Smooth muscle cell of the brain vasculature (primary cell): ENCODE data around the gene DRAXIN.

Experiments used
- DNase-seq: peaks from one replicate; pipeline ENCODE4 v3.0.0-alpha.2; 2012; ENCODE audit warnings: low read depth, low spot score

DRAXIN gene

DNA sequence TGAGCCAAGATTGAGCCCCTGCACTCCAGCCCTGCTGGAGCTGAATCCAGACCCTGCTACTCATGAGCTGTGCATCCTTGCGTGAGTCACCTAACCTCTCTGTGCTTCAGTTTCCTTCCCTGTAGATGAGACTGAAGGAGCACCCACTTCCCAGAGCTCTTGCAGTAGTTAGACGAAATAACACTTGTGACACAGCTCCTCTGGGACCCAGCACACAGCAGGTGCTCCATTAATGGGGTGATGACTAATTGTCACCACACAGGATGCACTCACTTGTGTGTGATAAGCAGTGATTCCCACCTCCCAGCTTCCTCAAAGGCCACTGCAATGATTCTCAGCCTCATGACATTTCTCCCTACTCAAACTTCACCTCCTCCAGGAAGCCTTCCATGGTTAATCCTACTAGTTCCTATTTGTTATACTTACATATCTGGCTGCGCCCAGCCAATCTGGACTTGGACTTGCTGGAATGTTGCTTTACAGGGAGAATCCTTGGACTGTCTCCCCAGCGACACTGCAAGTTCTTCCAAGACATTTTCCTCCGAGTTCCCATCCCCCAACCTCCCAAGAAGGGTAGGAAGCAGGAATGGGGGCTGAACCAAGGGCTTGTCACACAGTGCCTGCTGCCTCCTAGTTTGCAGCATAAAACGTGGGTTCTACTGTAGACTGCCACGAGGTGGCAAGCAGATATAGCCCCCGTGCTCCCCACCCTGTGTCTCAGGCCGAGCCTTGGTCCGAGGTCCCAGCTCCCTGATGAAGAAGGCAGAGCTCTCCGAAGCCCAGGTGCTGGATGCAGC is 17.2 kb downstream of the DRAXIN start:
- no peak for DNase-seq

DNA sequence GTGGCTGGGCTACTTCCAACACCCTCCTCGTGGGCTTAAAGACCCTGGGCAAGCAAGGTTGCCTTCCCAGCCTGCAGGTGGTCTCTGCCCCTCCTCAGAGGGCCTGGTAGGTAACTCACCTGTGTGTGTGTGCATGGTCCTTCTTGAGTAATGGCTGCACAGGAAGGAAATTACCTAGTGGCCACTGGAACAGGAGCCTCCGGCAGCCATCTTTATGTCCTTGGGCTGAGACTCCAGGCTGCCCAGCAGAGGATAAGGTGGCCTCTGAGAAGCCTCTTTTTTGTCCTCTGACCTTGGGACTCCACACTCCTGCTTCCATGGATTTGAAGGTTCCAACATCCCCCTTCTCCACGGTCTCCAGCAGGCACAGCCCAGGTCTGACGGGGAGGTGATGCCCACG is 20.0 kb downstream of the DRAXIN start:
- no peak for DNase-seq

DNA sequence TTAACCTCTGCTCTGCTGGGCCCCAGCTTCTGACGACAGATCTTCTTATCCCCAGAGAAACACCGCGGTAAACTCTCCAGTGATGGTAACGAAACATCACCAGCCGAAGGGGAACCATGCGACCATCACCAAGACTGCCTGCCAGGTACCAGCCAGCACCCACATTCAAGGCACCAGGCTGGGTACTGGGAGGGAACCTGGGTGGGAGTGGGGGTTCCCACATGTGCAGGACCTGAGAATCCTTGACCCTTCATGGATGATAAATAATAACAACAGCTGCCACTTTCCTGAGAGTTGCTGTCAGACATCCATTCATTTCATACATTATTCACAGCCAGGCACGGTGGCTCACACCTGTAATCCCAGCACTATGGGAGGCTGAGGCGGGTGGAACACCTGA is 20.8 kb downstream of the DRAXIN start:
- DNase-seq, result no peak

DNA sequence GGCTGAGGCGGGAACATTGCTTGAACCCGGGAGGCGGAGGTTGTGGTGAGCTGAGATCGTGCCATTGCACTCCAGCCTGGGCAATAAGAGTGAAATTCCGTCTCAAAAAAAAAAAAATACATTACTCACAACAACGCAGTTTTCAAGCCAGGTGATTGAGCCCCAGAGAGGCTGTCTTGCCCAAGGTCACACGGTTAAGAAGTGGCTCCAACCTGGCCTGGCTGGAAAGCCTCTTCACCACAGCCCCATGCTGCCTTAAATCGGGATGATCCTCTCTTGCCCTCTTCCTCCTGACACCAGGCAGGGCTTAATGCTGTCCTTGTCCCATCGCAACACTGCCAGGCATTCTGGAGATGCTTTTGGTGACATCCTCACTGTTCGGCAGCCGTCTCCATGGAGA is 21.6 kb downstream of the DRAXIN start:
- no peak for DNase-seq

DNA sequence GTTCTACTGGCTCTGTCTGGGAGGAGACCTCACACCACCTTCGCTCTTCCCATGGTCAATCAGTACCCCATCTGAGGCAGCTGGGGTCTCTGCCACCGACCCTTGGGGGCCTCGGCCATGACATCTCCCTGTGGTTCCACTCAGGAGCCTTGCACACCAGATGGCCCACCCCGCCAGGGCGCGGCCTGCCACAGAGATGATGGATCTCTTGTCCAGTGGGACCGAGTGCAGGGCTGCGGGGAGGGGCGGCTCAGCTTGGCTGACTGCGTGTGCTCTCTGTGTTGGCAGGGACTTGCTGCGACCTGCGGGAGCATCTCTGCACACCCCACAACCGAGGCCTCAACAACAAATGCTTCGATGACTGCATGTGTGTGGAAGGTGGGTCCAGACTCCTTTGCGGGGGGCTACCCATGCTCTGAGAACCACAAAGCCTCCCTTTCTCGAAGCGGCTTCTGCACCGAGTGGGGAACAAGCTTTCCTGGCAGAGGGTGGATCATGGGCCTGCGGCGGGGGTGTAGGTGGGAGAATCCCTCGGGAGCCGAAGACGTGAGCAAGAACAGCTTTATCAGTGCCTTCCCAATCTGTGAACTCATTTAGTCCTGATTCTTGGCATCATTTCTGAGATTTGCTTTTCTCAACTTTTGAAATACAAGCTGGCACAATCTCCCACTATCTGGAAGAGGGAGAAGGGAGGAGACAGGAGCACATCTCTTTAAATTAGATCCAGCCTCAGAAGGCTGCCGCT is 23.5 kb downstream of the DRAXIN start:
- DNase-seq, result no peak

DNA sequence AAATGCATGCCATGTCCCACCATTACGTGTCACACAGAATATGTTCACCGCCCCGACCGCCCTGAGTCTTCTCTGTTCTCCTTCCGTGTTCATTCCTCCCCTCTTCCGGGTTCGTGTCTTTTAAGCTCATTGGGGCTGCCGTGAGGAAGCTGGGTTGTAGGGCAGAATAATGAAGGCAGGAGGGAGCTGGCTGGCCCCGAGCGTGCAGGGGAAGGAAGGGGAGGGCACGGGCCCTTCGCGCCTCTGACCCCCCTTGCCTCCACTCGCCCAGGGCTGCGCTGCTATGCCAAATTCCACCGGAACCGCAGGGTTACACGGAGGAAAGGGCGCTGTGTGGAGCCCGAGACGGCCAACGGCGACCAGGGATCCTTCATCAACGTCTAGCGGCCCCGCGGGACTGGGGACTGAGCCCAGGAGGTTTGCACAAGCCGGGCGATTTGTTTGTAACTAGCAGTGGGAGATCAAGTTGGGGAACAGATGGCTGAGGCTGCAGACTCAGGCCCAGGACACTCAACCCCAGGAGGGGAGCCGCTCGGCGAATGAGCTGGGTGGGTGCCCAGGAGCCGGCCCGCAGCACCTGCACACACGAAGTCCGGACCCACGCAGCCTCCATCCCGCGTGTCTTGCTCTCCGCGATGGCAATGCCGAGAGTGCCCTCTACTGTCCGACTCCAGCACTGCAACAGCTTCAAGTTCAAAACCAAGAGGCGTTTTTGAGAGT is 28.0 kb downstream of the DRAXIN start:
- peak; percentile 32 for DNase-seq

DNA sequence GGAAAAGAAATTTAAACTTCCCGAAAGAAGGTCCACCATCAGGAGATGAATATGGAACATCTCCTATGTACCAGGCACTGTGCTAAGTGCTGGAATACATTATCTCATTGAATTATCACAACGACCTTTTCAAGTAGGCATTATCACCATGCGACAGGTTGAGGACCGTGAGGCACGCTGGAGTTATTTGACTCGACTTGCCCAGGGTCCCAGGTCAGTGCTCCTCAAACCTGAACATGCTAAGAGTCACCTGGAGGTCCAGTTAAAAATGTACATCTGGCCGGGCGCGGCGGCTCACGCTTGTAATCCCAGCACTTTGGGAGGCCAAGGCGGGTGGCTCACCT is 28.5 kb downstream of the DRAXIN start:
- DNase-seq, result no peak

DNA sequence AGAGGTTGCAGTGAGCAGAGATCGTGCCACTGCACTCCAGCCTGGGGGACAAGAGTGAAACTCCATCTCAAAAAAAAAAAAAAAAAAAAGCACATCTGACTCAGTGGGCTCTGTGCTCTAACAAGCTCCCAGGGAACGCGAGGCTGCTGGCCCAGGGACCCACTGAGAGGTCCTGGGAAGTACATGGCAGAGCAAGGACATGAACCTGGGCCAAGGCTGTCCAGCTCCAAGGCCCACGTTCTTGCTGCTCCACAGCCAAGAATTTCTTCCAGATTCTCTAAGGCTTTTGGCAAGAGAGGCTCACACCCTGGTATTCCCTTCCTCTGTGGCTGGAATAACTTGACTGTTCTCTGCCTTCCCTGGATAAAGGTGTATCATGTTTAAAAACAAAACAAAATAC is 29.0 kb downstream of the DRAXIN start:
- no peak for DNase-seq

DNA sequence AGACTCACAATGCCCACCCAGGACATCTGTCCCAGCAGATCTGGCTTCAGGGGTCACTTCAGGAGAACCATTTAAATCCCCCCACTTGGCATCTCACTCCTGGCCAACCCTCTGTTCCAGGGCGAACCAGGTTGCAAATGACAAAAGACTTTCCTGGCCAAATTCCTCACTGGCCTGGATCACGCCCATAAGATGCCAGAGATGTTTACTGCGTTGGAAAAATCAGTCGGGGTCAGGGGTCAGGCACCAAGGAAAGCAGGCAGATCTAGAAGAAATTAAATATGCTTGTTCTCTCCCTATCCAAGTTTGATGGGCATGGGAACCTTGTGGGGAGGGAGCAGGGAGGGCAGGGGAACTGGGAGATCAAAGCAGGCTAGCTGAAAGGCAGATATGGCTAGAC is 29.8 kb downstream of the DRAXIN start:
- no peak for DNase-seq

DNA sequence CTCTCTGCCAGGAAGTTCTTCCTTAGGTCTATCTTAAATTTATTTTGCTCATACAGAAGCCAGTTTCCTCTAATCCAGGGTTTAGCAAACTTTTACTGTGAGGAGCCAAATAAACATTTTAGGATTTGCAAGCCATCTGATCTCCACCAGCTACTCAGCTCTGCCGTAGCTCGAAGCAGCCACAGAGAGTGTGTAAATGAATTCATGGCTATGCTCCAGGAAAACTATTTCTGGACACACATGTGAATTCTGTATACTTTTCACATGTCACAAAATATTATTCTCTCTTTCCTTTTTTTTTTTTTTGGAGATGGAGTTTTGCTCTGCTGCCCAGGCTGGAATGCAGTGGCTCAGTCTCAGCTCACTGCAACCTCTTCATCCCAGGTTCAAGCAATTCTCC is 31.0 kb downstream of the DRAXIN start:
- no peak for DNase-seq

DNA sequence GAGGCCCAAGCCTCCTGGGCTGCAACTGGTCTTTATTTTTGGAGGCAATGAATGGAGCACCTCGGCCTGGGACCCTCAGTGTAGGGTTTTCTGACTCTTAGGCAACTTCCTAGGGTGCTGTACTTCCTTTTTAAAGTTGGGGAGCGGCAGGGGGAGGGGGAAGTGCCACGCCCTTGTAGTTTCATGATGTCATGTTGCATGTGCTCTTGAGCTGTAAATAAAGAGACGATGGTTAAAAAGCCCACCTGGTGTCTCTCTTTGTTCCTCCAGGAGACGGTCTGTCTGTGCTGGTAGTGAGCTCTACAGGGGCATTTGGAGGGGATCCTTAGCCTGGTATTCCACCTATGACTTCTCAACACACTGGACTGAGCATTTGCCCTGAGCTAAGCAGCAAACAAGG is 34.1 kb downstream of the DRAXIN start:
- no peak for DNase-seq

DNA sequence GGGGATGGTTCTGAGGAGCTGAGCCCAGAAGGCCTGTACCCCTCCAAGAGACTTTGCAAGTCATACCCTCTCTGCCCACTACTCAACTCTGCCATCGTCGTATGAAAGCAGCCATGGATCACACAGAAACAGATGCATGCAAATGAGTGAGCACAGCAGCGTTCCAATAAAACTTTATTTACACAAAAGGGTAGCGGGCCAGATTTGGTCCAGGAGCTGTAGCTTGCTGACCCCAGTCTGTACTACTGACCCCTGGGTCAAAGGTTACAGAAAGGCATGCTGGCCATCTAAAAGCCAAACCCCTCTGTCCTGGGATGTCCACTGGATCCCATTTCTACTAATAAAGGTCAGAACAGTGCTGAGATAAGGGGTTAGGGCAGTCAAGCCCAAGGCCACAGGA is 35.6 kb downstream of the DRAXIN start:
- no peak for DNase-seq

DNA sequence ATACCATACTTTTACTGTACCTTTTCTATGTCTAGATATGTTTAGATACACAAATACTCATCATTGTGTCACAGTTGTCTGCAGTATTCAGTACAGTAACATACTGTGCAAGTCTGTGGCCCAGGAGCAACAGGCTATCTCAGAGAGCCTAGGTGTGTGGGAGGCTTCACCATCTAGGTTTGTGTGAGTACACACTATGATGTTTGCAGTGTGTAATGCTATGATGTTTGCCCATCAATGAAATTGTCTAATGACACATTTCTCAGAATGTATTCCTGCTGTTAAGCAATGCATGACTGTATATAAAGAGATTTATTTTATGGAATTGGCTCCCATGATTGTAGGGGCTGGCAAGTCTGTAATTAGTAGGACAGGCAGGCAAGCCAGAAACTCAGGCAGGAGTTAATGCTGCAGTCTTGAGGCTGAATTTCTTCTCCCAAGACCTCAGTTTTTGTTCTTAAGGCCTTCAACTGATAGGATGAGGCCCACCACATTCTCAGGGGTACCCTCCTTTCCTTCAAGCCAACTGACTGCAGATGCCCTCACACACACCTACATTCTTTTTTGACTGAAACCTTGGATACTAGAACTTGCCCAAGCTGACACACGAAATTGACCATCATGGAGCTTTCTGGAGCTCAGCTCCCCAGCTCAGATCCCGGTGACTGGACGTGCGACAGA is 36.8 kb downstream of the DRAXIN start:
- no peak for DNase-seq

DNA sequence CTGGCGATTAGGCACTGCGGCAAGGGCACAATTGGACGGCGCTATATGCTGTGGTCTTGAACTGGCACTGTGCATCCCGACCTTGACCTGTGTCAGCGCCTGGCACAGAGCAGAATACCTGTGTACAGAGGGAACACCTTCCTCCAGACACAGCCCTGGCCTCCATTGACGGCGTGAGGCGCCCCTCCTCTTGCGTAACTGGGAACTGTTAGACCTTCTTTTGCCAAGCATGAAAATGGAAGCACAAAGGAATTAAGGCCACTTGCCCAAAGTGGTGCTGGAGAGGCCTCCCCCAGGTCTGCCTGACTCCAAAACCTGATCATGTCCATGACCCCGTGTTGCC is 37.6 kb downstream of the DRAXIN start:
- no peak for DNase-seq

DNA sequence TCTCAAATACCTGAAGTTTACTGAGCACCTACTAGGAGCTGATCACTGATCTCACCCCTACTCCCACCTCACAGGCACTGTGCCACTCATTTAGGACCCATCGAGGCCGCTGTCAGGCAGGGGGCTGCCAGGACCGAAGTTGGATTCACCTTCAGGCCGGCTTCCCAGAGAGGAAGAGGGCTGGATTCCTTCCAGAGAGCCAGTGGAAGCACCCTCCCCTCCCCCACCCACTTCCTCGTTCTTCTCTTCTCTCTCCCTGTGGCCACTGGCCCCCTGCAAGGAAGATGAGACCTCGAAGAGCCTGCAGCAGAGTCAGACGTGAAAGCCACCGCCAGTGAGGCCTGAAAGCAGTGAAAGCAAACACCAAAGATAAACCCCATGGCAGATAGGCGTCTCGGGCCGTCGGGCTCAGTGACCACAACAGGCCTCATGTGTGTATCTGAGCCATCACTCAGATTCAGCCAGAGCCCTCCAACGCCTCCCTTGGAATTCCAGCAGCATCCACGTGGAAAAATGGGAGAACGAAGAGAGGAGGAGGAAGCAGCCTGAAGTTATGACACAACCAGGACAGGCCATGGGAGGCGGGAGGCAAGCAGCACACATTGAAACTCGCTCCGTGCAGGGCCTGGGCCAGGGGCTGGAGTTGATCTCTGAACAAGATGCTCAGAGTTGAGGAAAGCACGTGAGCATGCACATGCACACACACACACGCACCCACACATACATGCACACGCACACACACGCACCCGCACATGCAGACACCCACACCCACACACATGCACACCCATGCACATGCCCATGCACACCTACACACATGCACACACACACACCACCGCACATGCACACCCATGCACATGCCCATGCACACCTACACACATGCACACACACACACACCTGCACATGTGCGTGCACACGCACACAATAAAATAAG is 38.3 kb downstream of the DRAXIN start:
- no peak for DNase-seq

DNA sequence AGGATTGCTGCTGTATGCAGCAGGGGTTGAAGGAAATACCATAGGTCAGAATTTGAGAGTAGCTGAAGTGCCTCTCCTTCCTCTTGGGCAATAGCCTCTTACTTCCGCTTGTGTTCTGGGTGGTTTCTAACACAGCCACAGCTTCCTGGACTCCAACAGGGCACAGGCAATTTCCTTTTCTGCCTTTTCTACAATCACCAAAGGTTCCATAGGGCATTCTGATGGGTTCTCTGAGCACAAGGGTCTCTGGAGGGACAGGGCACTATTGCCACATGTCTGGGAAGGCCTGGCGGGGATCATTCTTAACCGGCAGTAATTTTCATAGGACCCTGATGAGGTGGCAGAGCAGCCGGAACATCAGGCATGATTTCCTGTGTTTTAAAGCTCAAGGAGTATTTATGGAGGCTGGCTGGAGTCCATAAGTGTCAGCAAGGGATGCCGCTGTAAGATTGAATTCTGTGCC is 39.0 kb downstream of the DRAXIN start:
- DNase-seq, result no peak

DNA sequence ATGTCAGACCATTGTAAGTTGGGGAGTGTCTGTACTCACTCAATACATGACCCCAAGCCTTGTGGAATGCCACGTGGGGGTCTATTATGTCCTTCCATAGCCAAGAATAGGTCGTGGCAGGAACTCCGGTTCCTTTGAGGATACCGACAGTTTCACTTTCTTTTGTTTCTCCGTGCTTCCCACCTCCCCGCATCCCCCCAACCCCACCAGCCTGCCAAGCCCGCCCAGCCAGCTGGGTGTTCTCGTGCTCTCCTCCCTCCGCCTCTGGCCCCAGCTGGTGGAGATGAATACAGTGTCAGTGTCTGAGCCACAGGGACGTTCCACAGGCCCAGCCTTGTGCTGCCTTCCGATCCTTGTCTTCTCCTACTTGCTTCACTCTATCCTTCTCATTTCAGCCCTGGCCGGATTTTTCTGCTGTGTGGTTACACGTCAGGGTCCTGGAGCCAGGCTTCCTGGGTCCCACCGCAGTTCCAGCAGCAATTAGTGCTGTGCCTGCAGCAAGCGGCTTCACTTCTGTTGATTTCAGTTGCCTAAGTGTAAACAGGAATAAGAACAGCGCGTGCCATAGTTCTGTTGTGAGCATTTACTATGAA is 40.3 kb downstream of the DRAXIN start:
- no peak for DNase-seq

DNA sequence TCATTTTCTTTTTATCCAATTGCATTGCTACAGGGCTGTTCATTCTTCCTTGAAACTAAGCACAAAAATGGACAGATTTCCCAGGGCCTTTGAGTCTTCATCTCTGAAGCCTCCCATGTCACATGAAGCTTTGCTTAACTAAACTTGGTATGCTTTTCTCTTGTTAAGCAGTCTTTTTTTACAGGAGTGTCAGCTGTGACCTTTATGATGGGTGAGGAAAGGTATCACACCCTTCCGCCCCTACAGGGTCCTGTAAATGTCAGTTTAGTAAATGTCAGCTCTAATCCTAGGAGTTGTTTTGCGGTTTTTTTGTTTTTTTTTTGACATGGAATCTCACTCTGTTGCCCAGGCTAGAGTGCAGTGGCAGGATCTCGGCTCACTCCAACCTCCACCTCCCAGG is 41.8 kb downstream of the DRAXIN start:
- no peak for DNase-seq

DNA sequence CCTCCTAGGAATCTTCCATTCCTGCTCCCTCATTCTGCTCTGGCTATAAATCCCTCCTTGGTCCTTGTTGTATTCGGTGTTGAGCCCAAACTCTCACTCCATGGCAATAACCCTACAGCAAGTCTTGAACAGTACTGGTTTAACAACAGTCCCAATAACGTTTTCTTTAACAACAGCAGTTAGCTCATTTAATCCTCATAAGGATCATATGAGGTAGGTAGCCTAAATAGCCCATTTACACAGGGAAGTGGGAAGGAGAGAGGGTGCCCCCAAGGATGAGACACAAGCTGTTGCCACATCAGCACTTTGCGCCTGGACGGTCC is 44.0 kb downstream of the DRAXIN start:
- DNase-seq, result no peak

DNA sequence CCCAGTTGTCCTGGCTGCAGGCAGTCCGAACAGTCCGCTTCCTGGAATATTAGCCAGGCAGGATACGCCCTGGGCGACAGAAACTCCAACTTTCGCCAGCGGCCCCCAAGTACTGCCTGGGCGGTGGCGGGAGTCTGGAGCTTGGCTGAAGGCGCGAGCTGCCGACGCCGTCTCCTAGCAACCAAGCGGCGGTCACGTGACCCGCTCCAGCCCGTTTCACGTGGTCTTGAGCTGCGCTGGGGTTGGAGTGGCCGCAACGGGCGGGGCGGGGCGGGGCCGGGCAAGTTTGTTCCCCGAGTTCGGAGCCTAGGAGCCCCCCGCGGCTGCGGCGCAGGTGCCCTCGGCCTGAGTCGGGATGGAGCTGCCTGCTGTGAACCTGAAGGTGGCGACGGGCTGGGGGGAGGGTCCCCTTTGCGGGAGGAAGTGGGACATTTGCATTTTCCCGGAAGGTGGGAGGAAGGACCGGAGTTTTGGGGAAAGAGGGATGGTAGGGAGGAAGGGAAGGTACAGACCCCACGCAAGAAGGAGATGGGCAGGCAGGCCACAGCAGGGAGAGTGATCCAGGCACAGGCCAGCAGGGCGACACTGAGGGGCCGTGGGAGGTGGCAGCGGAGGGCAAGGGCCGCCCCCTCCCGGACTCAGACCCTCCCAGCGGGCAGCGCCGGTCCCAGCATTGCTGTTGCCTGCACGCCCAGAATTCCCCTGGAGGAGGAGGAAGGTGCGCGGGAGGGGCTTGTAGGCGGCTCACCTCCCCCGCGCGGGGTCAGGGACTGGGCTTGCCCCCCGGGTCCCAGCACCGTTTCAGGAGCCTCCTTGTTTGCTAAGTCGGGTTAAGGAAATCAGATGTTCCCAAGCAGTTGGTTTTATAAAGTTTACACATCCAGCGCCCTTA is 44.6 kb downstream of the DRAXIN start, which contains the start of gene AGTRAP:
TSS of gene AGTRAP (plus strand) at position 283 of the 892 bp plus-strand sequence. CDS start at position 356, 73 bp downstream.
- peak; percentile 75 for DNase-seq
